Mesodermal cell (in vitro differentiated cells): Measurements from ENCODE around the gene MAN1B1.

ENCODE experiments used
- H3K27ac ChIP-seq: 2 replicates; pipeline ENCODE4 v1.7.0; 2013; ENCODE audit warnings: mild to moderate bottlenecking, low read depth, low read length, moderate library complexity; ENCODE audit not compliant: severe bottlenecking
- H3K36me3 ChIP-seq: 2 replicates; pipeline ENCODE4 v1.7.1; 2013; ENCODE audit warnings: mild to moderate bottlenecking, low read length, moderate library complexity; ENCODE audit not compliant: control insufficient read depth, insufficient read depth
- H3K4me1 ChIP-seq: one replicate; pipeline ENCODE4 v1.7.1; 2013; ENCODE audit warnings: mild to moderate bottlenecking, low read length; ENCODE audit not compliant: insufficient read depth, control insufficient read depth, poor library complexity, severe bottlenecking
- H3K4me3 ChIP-seq: 2 replicates; pipeline ENCODE4 v1.7.0; 2013; ENCODE audit warnings: low read length, control low read depth, mild to moderate bottlenecking; ENCODE audit not compliant: insufficient read depth, poor library complexity, severe bottlenecking; ENCODE audit errors: extremely low read depth
- H3K9me3 ChIP-seq: 2 replicates; pipeline ENCODE4 v1.7.1; 2013; ENCODE audit warnings: mild to moderate bottlenecking, low read length, moderate library complexity; ENCODE audit not compliant: control insufficient read depth
- WGBS, 2 experiments: methylation state at CpG; one replicate each; pipeline ENCODE4 v1.1.5; 2013; ENCODE audit warnings: missing lambda C conversion rate in 2 of 2; ENCODE audit not compliant: insufficient coverage in 2 of 2; 5-methylcytosine and 5-hydroxymethylcytosine counted together

The MAN1B1 gene

GRCh38 chr9:137108608-137109249 lies 21.9 kb downstream of the MAN1B1 start:
- Histone ChIP-seq H3K36me3 (peaks cover 54% of the 10 kb centered on the region), H3K9me3 (no peaks in the 10 kb centered on the region), H3K27ac (no peak overlapping the region), H3K4me3 (no peak overlapping the region), H3K4me1 (no peaks in the 10 kb centered on the region)
- 89 to 94% methylated on average over 29 of the region's 29 CpGs for WGBS, 2 experiments

- WGBS, 2 experiments: 89 to 95% methylated on average over 27 to 31 of the region's 34 CpGs
- Histone ChIP-seq H3K36me3 (peaks cover 47% of the 10 kb centered on the region), H3K4me1 (no peaks in the 10 kb centered on the region), H3K4me3 (no peak overlapping the region), H3K9me3 (no peaks in the 10 kb centered on the region), H3K27ac (no peak overlapping the region)
Observed at GRCh38 chr9:137109250-137110146, 22.7 kb downstream of the MAN1B1 start.

GRCh38 chr9:137110147-137110910 lies 23.5 kb downstream of the MAN1B1 start:
- WGBS, 2 experiments: 93 to 94% methylated on average over 34 to 38 of the region's 38 CpGs
- Histone ChIP-seq H3K36me3 (peaks cover 44% of the 10 kb centered on the region), H3K27ac (no peak overlapping the region), H3K4me1 (no peaks in the 10 kb centered on the region), H3K9me3 (no peaks in the 10 kb centered on the region), H3K4me3 (no peak overlapping the region)

- Histone ChIP-seq H3K36me3 (peaks cover 38% of the 10 kb centered on the region), H3K4me1 (no peaks in the 10 kb centered on the region), H3K4me3 (no peak overlapping the region), H3K9me3 (no peaks in the 10 kb centered on the region), H3K27ac (no peak overlapping the region)
- 88% methylated on average over 23 to 28 of the region's 28 CpGs for WGBS, 2 experiments
Observed at GRCh38 chr9:137110911-137111787, 24.4 kb downstream of the MAN1B1 start.

GRCh38 chr9:137111788-137112563 lies 25.2 kb downstream of the MAN1B1 start:
- no peak overlapping the region for H3K4me3 ChIP-seq
- 85 to 96% methylated on average over 23 to 30 of the region's 35 CpGs for WGBS, 2 experiments
- peaks cover 31% of the 10 kb centered on the region for H3K36me3 ChIP-seq
- no peaks in the 10 kb centered on the region for H3K4me1 ChIP-seq
- no peak overlapping the region for H3K27ac ChIP-seq
- no peaks in the 10 kb centered on the region for H3K9me3 ChIP-seq

GRCh38 chr9:137112564-137113384 lies 26.0 kb downstream of the MAN1B1 start:
- H3K9me3 ChIP-seq: no peaks in the 10 kb centered on the region
- no peaks in the 10 kb centered on the region for H3K4me1 ChIP-seq
- peaks cover 24% of the 10 kb centered on the region for H3K36me3 ChIP-seq
- 93% methylated on average over 36 to 38 of the region's 42 CpGs for WGBS, 2 experiments
- H3K4me3 ChIP-seq: no peak overlapping the region
- no peak overlapping the region for H3K27ac ChIP-seq

GRCh38 chr9:137113385-137114159 lies 26.8 kb downstream of the MAN1B1 start:
- 85 to 87% methylated on average over 27 to 42 of the region's 66 CpGs for WGBS, 2 experiments
- Histone ChIP-seq H3K4me3 (no peak overlapping the region), H3K9me3 (no peaks in the 10 kb centered on the region), H3K27ac (no peak overlapping the region), H3K36me3 (peaks cover 17% of the 10 kb centered on the region), H3K4me1 (no peaks in the 10 kb centered on the region)

GRCh38 chr9:137114220-137114612 lies 27.4 kb downstream of the MAN1B1 start:
- Histone ChIP-seq H3K9me3 (no peaks in the 10 kb centered on the region), H3K27ac (no peak overlapping the region), H3K4me3 (peak overlapping the region; percentile 46), H3K36me3 (peaks cover 11% of the 10 kb centered on the region), H3K4me1 (no peaks in the 10 kb centered on the region)
- WGBS, 2 experiments: 16 to 22% methylated on average over 9 to 26 of the region's 45 CpGs
